GM13976 (cell line): ENCODE data around the gene ACVR1B.

Experiments
- DNase-seq: peaks from one replicate; pipeline ENCODE4 v3.0.0; 2012; ENCODE audit warnings: low spot score
- CTCF ChIP-seq: IDR thresholded peaks from 2 replicates; pipeline ENCODE4 v1.5.1; 2012; ENCODE audit warnings: borderline replicate concordance, mild to moderate bottlenecking; ENCODE audit not compliant: insufficient read depth; ENCODE audit errors: extremely low read depth, missing control alignments, control extremely low read depth
- in situ Hi-C: fragments of 300-500 bp; cut with MboI; formaldehyde crosslinking; loops from one replicate; pipeline ENCODE4 v1.12.0; 2022; ENCODE audit warnings: low sequenced_read_pairs, mixed read lengths, inconsistent platforms; ENCODE audit not compliant: unreplicated experiment

ACVR1B gene

GRCh38 chr12:51959211-51959610, 7.7 kb downstream of the ACVR1B start:
- DNase-seq: no peak
- in situ Hi-C loops: no loop called here
- no peak for TF ChIP-seq CTCF

- no peak for TF ChIP-seq CTCF
- in situ Hi-C loops: no loop called here
Observed at GRCh38 chr12:51959921-51960320, 8.4 kb downstream of the ACVR1B start.

GRCh38 chr12:51960488-51960887, 9.0 kb downstream of the ACVR1B start:
- TF ChIP-seq CTCF: no peak
- in situ Hi-C loops: no loop called here
- DNase-seq: no peak

More at GRCh38 chr12:51959921-51960320, 8.4 kb downstream of the ACVR1B start:
- DNase-seq: no peak

GRCh38 chr12:51960890-51961289, 9.4 kb downstream of the ACVR1B start:
- in situ Hi-C loops: no loop called here
- DNase-seq: no peak
- no peak for TF ChIP-seq CTCF

GRCh38 chr12:51961834-51962233, 10.3 kb downstream of the ACVR1B start:
- no peak for DNase-seq
- no peak for TF ChIP-seq CTCF
- in situ Hi-C loops: no loop called here

GRCh38 chr12:51962737-51963136, 11.2 kb downstream of the ACVR1B start:
- in situ Hi-C loops: no loop called here
- DNase-seq: no peak
- no peak for TF ChIP-seq CTCF

- in situ Hi-C loops: no loop called here
Observed at GRCh38 chr12:51963477-51963876, 12.0 kb downstream of the ACVR1B start.

More at GRCh38 chr12:51963477-51963876, 12.0 kb downstream of the ACVR1B start:
- no peak for TF ChIP-seq CTCF
- DNase-seq: no peak
